ENCODE results near the gene NAPG.

NAPG gene

DNA sequence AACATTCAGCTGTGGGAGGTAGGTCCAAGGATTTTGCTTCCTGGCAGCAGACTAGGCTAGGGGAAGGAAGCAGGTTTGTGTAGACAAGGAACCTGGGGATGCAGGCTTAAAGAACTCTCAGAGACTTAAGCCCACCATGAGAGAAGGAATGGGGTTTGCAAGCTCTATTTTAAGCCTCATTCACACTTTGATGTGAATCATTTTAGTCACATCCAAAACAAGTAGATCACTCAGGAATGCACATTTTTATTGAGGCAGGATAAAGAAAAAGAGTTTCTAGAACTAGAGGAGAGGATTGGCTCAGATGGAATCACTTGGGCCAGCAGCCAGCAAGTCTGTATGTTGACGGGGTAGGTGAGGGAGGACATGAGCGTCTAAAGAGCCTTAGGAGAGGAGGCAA is 3.3 kb upstream of the NAPG start:
- H2BK12ac ChIP-seq (ENCODE audit: low read length), result no peak overlapping the region

GRCh38 chr18:10523544-10523943 is 2.3 kb upstream of the NAPG start:
- Histone ChIP-seq H2BK5ac (ENCODE audit: low read length) (no peak overlapping the region), H4K91ac (ENCODE audit: low read depth, low read length, poor library complexity) (no peak overlapping the region), H2AK5ac (ENCODE audit: low read depth, low read length) (no peak overlapping the region), H3K4me2 (ENCODE audit: insufficient read depth, low read length, poor library complexity, severe bottlenecking) (no peak overlapping the region), H3K79me1 (ENCODE audit: low read depth, low read length) (peaks cover 5% of the 10 kb centered on the region), H4K8ac (ENCODE audit: low read depth, low read length) (no peak overlapping the region), H3K18ac (ENCODE audit: low read length) (no peak overlapping the region), H3K4me1 (ENCODE audit: control insufficient read depth in 2 of 2, insufficient read depth in 1 of 2, low read depth in 1 of 2, low read length in 2 of 2) (peaks cover 3 to 5% of the 10 kb centered on the region in 2 donors), H3K23ac (ENCODE audit: low read depth, low read length, poor library complexity) (no peak overlapping the region), H3K36me3 (replicated peaks in 1 of 2; ENCODE audit: control insufficient read depth in 2 of 2, insufficient read depth in 2 of 2, low read length in 2 of 2) (no peaks in the 10 kb centered on the region), H3K9me3 (replicated peaks in 1 of 2; ENCODE audit: control insufficient read depth in 2 of 2, insufficient read depth in 1 of 2, low read depth in 1 of 2, low read length in 2 of 2) (no peaks in the 10 kb centered on the region), H2AFZ (ENCODE audit: low read length) (no peak overlapping the region), H3K4me3 (ENCODE audit: low read length in 2 of 2) (no peak overlapping the region), H3K4ac (ENCODE audit: low read length) (no peak overlapping the region), H2BK120ac (ENCODE audit: low read depth, low read length) (no peak overlapping the region), H2BK12ac (ENCODE audit: low read length) (no peak overlapping the region), H3K27ac (replicated peaks; ENCODE audit: low read length) (no peak overlapping the region), H2BK15ac (ENCODE audit: low read length) (no peak overlapping the region), H3K14ac (ENCODE audit: low read length) (no peak overlapping the region), H3K9ac (ENCODE audit: low read depth, low read length, poor library complexity) (no peak overlapping the region), H3K27me3 (ENCODE audit: control insufficient read depth in 3 of 3, insufficient read depth in 3 of 3, low read depth in 1 of 3, low read length in 3 of 3) (no peaks in the 10 kb centered on the region)
- no CpG with 5 or more reads among the region's 4 CpGs for WGBS, 2 donors (ENCODE audit: extremely low coverage in 2 of 2, insufficient read length in 2 of 2, insufficient replicate concordance in 1 of 2)
- no peak for DNase-seq (ENCODE audit: low spot score)

More for the DNA sequence above, 3.3 kb upstream of the NAPG start:
- no peaks in the 10 kb centered on the region for H3K27me3 ChIP-seq (ENCODE audit: control insufficient read depth in 3 of 3, insufficient read depth in 3 of 3, low read depth in 1 of 3, low read length in 3 of 3)
- H3K14ac ChIP-seq (ENCODE audit: low read length), result no peak overlapping the region
- H4K8ac ChIP-seq (ENCODE audit: low read depth, low read length), result no peak overlapping the region
- H2BK15ac ChIP-seq (ENCODE audit: low read length), result no peak overlapping the region
- H3K4me1 ChIP-seq (ENCODE audit: control insufficient read depth in 2 of 2, insufficient read depth in 1 of 2, low read depth in 1 of 2, low read length in 2 of 2), result peaks cover 2 to 6% of the 10 kb centered on the region in 2 donors
- H2AK5ac ChIP-seq (ENCODE audit: low read depth, low read length), result no peak overlapping the region
- H3K23ac ChIP-seq (ENCODE audit: low read depth, low read length, poor library complexity), result no peak overlapping the region
- no peak overlapping the region for H2BK120ac ChIP-seq (ENCODE audit: low read depth, low read length)
- H3K9ac ChIP-seq (ENCODE audit: low read depth, low read length, poor library complexity), result no peak overlapping the region
- H2AFZ ChIP-seq (ENCODE audit: low read length), result peak overlapping the region; percentile 28
- H3K36me3 ChIP-seq (replicated peaks in 1 of 2; ENCODE audit: control insufficient read depth in 2 of 2, insufficient read depth in 2 of 2, low read length in 2 of 2), result no peaks in the 10 kb centered on the region
- DNase-seq (ENCODE audit: low spot score), result no peak
- no peak overlapping the region for H2BK5ac ChIP-seq (ENCODE audit: low read length)
- peaks cover 5% of the 10 kb centered on the region for H3K79me1 ChIP-seq (ENCODE audit: low read depth, low read length)
- no peak overlapping the region for H3K4me3 ChIP-seq (ENCODE audit: low read length in 2 of 2)
- WGBS, 2 donors (ENCODE audit: extremely low coverage in 2 of 2, insufficient read length in 2 of 2, insufficient replicate concordance in 1 of 2), result no CpG with 5 or more reads among the region's 2 CpGs
- no peak overlapping the region for H3K4ac ChIP-seq (ENCODE audit: low read length)
- H3K27ac ChIP-seq (replicated peaks; ENCODE audit: low read length), result no peak overlapping the region
- no peaks in the 10 kb centered on the region for H3K9me3 ChIP-seq (replicated peaks in 1 of 2; ENCODE audit: control insufficient read depth in 2 of 2, insufficient read depth in 1 of 2, low read depth in 1 of 2, low read length in 2 of 2)
- H3K4me2 ChIP-seq (ENCODE audit: insufficient read depth, low read length, poor library complexity, severe bottlenecking), result no peak overlapping the region
- no peak overlapping the region for H3K18ac ChIP-seq (ENCODE audit: low read length)
- no peak overlapping the region for H4K91ac ChIP-seq (ENCODE audit: low read depth, low read length, poor library complexity)

- Histone ChIP-seq H2BK12ac (ENCODE audit: low read length) (no peak overlapping the region), H3K79me1 (ENCODE audit: low read depth, low read length) (peaks cover 5% of the 10 kb centered on the region), H2BK5ac (ENCODE audit: low read length) (no peak overlapping the region), H3K18ac (ENCODE audit: low read length) (no peak overlapping the region), H3K4me1 (ENCODE audit: control insufficient read depth in 2 of 2, insufficient read depth in 1 of 2, low read depth in 1 of 2, low read length in 2 of 2) (peaks cover 0 to 3% of the 10 kb centered on the region in 2 donors), H3K4me3 (ENCODE audit: low read length in 2 of 2) (no peak overlapping the region), H3K23ac (ENCODE audit: low read depth, low read length, poor library complexity) (no peak overlapping the region), H3K36me3 (replicated peaks in 1 of 2; ENCODE audit: control insufficient read depth in 2 of 2, insufficient read depth in 2 of 2, low read length in 2 of 2) (no peaks in the 10 kb centered on the region), H3K27ac (replicated peaks; ENCODE audit: low read length) (no peak overlapping the region), H4K91ac (ENCODE audit: low read depth, low read length, poor library complexity) (no peak overlapping the region), H3K14ac (ENCODE audit: low read length) (no peak overlapping the region), H3K9me3 (replicated peaks in 1 of 2; ENCODE audit: control insufficient read depth in 2 of 2, insufficient read depth in 1 of 2, low read depth in 1 of 2, low read length in 2 of 2) (no peaks in the 10 kb centered on the region), H2AK5ac (ENCODE audit: low read depth, low read length) (no peak overlapping the region), H2AFZ (ENCODE audit: low read length) (peak overlapping the region; percentile 76), H2BK120ac (ENCODE audit: low read depth, low read length) (no peak overlapping the region), H4K8ac (ENCODE audit: low read depth, low read length) (no peak overlapping the region), H3K27me3 (ENCODE audit: control insufficient read depth in 3 of 3, insufficient read depth in 3 of 3, low read depth in 1 of 3, low read length in 3 of 3) (no peaks in the 10 kb centered on the region), H2BK15ac (ENCODE audit: low read length) (no peak overlapping the region), H3K9ac (ENCODE audit: low read depth, low read length, poor library complexity) (no peak overlapping the region), H3K4me2 (ENCODE audit: insufficient read depth, low read length, poor library complexity, severe bottlenecking) (no peak overlapping the region), H3K4ac (ENCODE audit: low read length) (no peak overlapping the region)
- no peak for DNase-seq (ENCODE audit: low spot score)
- WGBS, 2 donors (ENCODE audit: extremely low coverage in 2 of 2, insufficient read length in 2 of 2, insufficient replicate concordance in 1 of 2), result no CpG with 5 or more reads among the region's 11 CpGs
Measured at GRCh38 chr18:10524507-10525370, 1.1 kb upstream of the NAPG start.

DNA sequence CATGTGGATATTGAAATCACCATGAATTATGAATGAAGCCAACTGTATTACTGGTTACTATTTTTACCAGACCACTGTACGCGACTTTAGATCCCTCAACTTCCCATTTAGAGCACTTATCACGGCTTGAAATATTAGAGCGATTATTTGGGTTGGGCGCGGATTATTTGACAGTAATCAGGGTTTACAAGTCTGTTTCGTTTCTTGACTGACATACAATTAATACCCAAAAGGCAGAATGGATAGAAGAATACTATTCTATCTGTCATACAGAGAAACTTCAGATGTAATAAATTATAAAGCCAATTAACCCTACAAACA is 496 bp upstream of the NAPG start:
- H3K9ac ChIP-seq (ENCODE audit: low read depth, low read length, poor library complexity), result no peak overlapping the region
- H3K27ac ChIP-seq (replicated peaks; ENCODE audit: low read length), result no peak overlapping the region
- no peak overlapping the region for H2BK120ac ChIP-seq (ENCODE audit: low read depth, low read length)
- no peak overlapping the region for H3K4ac ChIP-seq (ENCODE audit: low read length)
- no peak overlapping the region for H2BK5ac ChIP-seq (ENCODE audit: low read length)
- H3K9me3 ChIP-seq (replicated peaks in 1 of 2; ENCODE audit: control insufficient read depth in 2 of 2, insufficient read depth in 1 of 2, low read depth in 1 of 2, low read length in 2 of 2), result no peaks in the 10 kb centered on the region
- no peak overlapping the region for H2AK5ac ChIP-seq (ENCODE audit: low read depth, low read length)
- no peaks in the 10 kb centered on the region for H3K27me3 ChIP-seq (ENCODE audit: control insufficient read depth in 3 of 3, insufficient read depth in 3 of 3, low read depth in 1 of 3, low read length in 3 of 3)
- no peak overlapping the region for H4K91ac ChIP-seq (ENCODE audit: low read depth, low read length, poor library complexity)
- no peaks in the 10 kb centered on the region for H3K36me3 ChIP-seq (replicated peaks in 1 of 2; ENCODE audit: control insufficient read depth in 2 of 2, insufficient read depth in 2 of 2, low read length in 2 of 2)
- H2AFZ ChIP-seq (ENCODE audit: low read length), result peak overlapping the region; percentile 76
- H4K8ac ChIP-seq (ENCODE audit: low read depth, low read length), result no peak overlapping the region
- H3K4me1 ChIP-seq (ENCODE audit: control insufficient read depth in 2 of 2, insufficient read depth in 1 of 2, low read depth in 1 of 2, low read length in 2 of 2), result peaks cover 0 to 3% of the 10 kb centered on the region in 2 donors
- peak overlapping the region; percentile 40 for H3K4me2 ChIP-seq (ENCODE audit: insufficient read depth, low read length, poor library complexity, severe bottlenecking)
- no peak overlapping the region for H3K18ac ChIP-seq (ENCODE audit: low read length)
- DNase-seq (ENCODE audit: low spot score), result no peak
- no peak overlapping the region for H3K14ac ChIP-seq (ENCODE audit: low read length)
- WGBS, 2 donors (ENCODE audit: extremely low coverage in 2 of 2, insufficient read length in 2 of 2, insufficient replicate concordance in 1 of 2), result no CpG with 5 or more reads among the region's 7 CpGs
- peaks cover 5% of the 10 kb centered on the region for H3K79me1 ChIP-seq (ENCODE audit: low read depth, low read length)
- no peak overlapping the region for H3K23ac ChIP-seq (ENCODE audit: low read depth, low read length, poor library complexity)
- peak overlapping the region in 1 of 2 donors; percentile 80 for H3K4me3 ChIP-seq (ENCODE audit: low read length in 2 of 2)
- H2BK12ac ChIP-seq (ENCODE audit: low read length), result no peak overlapping the region
- H2BK15ac ChIP-seq (ENCODE audit: low read length), result no peak overlapping the region
